Right lobe of liver (tissue), 6 donors: ENCODE results near the gene TAGLN2. TPM values are rescaled to one million over a fixed set of nuclear protein-coding genes. Genes with fewer than 3 reads are reported as not detected.

Experiments used
- ATAC-seq, 4 donors: fragments of 200-7000 bp; cut with Tn5 transposase; one replicate each; pipeline ENCODE4 v1.9.1; 2020; ENCODE audit warnings: mild to moderate bottlenecking in 4 of 4, moderate library complexity in 4 of 4
- DNase-seq, 3 donors: peaks; one replicate each; pipeline ENCODE4 v3.0.0-alpha.2; 2020
- H3K27ac ChIP-seq, 3 donors: fragments of 200-600 bp; one replicate each; pipeline ENCODE4 v1.8.0; 2022
- H3K27me3 ChIP-seq, 2 donors: fragments of 200-600 bp; one replicate each; pipeline ENCODE4 v1.8.0; 2022
- H3K36me3 ChIP-seq, 4 donors: fragments of 200-600 bp; sonication (generic) in 1 of 4; one replicate each; pipeline versions ENCODE4 v1.5.1 to v1.8.0; 2017 to 2022; ENCODE audit warnings: control low read depth in 1 of 4
- H3K4me1 ChIP-seq, 4 donors: fragments of 200-600 bp; sonication (generic) in 1 of 4; one replicate each; pipeline versions ENCODE4 v1.5.1 to v1.8.0; 2017 to 2022; ENCODE audit warnings: control low read depth in 1 of 4
- H3K4me3 ChIP-seq, 3 donors: fragments of 200-600 bp; one replicate each; pipeline ENCODE4 v1.8.0; 2022
- H3K9me3 ChIP-seq, 4 donors: fragments of 200-600 bp; sonication (generic) in 1 of 4; one replicate each; pipeline versions ENCODE4 v1.5.1 to v1.8.0; 2017 to 2022; ENCODE audit warnings: control low read depth in 1 of 4
- POLR2A ChIP-seq: fragments of 450-650 bp; IDR thresholded peaks from one replicate; pipeline ENCODE4 v1.6.1; 2017; ENCODE audit warnings: antibody characterized with exemption, mild to moderate bottlenecking
- WGBS: methylation state at CpG from one replicate; pipeline ENCODE4 v1.1.6; 2018; ENCODE audit warnings: low coverage, low lambda C conversion rate; ENCODE audit not compliant: insufficient coverage; ENCODE audit errors: missing lambda C conversion rate; 5-methylcytosine and 5-hydroxymethylcytosine counted together
- intact Hi-C, 2 donors: fragments of 100-400 bp; cut with DNase I; formaldehyde crosslinking; loops; one replicate each; pipeline versions ENCODE4 v1.11.2 to v1.14.1; 2022
- total RNA-seq, 6 experiments: library from RNA; depleted of rRNA in 2 of 6; stranded (reverse); fragments of >200 nt in 2 of 6; fragmentation: NEBNext Ultra II Directional in 3 of 6; extraction: Animal tissue kit (Norgen Biotek cat#: 25700) in 3 of 6; gene quantifications; one replicate each; pipeline versions ENCODE4 v1.1.0 to v1.2.4, GENCODE V29; 2016 to 2023
- TF ChIP-seq, protein P1 (sequence below), 4 donors: fragments of 200-600 bp in 3 of 4; fragments of 450-650 bp in 1 of 4; IDR thresholded peaks; one replicate each; pipeline versions ENCODE4 v1.5.1 to v1.8.0; 2016 to 2022; ENCODE audit warnings: antibody characterized with exemption in 4 of 4, mild to moderate bottlenecking in 2 of 4
- donor health status: DM: no; HTN: yes; CAD: no.
- donor health status: DM: no; HTN: no; CAD: no.
- donor health status: DM: no; HTN: no; CAD: no.
- donor health status: DM: no; HTN: yes; CAD: no.
- donor health status: DM: no; HTN: yes; CAD: no.

The TAGLN2 gene
- total RNA-seq, 6 experiments from 2014 or later = 53.2 to 200 (median 117) TPM

GRCh38 chr1:159931795-159932173 lies 6.5 kb upstream of the TAGLN2 start:
- Histone ChIP-seq H3K9me3 (no peaks in the 10 kb centered on the region), H3K27me3 (no peaks in the 10 kb centered on the region), H3K4me1 (peaks cover 0 to 7% (median 5%) of the 10 kb centered on the region in 4 donors), H3K4me3 (no peak overlapping the region), H3K27ac (no peak overlapping the region), H3K36me3 (peaks cover 0 to 18% (median 1%) of the 10 kb centered on the region in 4 donors)
- no peak for TF ChIP-seq POLR2A
- TF ChIP-seq, protein P1, sequence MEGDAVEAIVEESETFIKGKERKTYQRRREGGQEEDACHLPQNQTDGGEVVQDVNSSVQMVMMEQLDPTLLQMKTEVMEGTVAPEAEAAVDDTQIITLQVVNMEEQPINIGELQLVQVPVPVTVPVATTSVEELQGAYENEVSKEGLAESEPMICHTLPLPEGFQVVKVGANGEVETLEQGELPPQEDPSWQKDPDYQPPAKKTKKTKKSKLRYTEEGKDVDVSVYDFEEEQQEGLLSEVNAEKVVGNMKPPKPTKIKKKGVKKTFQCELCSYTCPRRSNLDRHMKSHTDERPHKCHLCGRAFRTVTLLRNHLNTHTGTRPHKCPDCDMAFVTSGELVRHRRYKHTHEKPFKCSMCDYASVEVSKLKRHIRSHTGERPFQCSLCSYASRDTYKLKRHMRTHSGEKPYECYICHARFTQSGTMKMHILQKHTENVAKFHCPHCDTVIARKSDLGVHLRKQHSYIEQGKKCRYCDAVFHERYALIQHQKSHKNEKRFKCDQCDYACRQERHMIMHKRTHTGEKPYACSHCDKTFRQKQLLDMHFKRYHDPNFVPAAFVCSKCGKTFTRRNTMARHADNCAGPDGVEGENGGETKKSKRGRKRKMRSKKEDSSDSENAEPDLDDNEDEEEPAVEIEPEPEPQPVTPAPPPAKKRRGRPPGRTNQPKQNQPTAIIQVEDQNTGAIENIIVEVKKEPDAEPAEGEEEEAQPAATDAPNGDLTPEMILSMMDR (IDR thresholded peaks at IDR 0.05) = no peak
- no CpG with 5 or more reads among the region's 3 CpGs for WGBS
- DNase-seq (no peak), ATAC-seq (no peak)
- intact Hi-C loops = loop anchor here in 1 of 2 donors (5.0 kb wide), 1 partner anchor 71 kb away; no protein-coding TSS in a partner anchor

GRCh38 chr1:159931101-159931794 lies 5.9 kb upstream of the TAGLN2 start:
- Histone ChIP-seq H3K4me1 (peaks cover 0 to 2% (median under 1%) of the 10 kb centered on the region in 4 donors), H3K9me3 (no peaks in the 10 kb centered on the region), H3K27me3 (no peaks in the 10 kb centered on the region), H3K4me3 (no peak overlapping the region), H3K36me3 (peaks cover 0 to 18% (median 1%) of the 10 kb centered on the region in 4 donors), H3K27ac (no peak overlapping the region)
- ATAC-seq (no peak), DNase-seq (no peak)
- intact Hi-C loops = loop anchor here in 1 of 2 donors (5.0 kb wide), 1 partner anchor 71 kb away; no protein-coding TSS in a partner anchor
- TF ChIP-seq POLR2A = no peak
- TF ChIP-seq, protein P1 (IDR thresholded peaks at IDR 0.05) = no peak
- WGBS = 81% methylated on average over 6 of the region's 13 CpGs

- DNase-seq = no peak
- no peak overlapping the region for H3K27ac ChIP-seq
- TF ChIP-seq, protein P1 (IDR thresholded peaks at IDR 0.05) = no peak
- no peak for TF ChIP-seq POLR2A
- peaks cover 0 to 4% (median 1%) of the 10 kb centered on the region in 4 donors for H3K4me1 ChIP-seq
- ATAC-seq = no peak
- 87% methylated on average over 5 of the region's 8 CpGs for WGBS
- no peak overlapping the region for H3K4me3 ChIP-seq
- H3K36me3 ChIP-seq = peaks cover 0 to 14% (median 1%) of the 10 kb centered on the region in 4 donors
- H3K9me3 ChIP-seq = no peaks in the 10 kb centered on the region
- intact Hi-C loops = loop anchor here in 1 of 2 donors (5.0 kb wide), 1 partner anchor 72 kb away; no protein-coding TSS in a partner anchor
- H3K27me3 ChIP-seq = no peaks in the 10 kb centered on the region
Measured at GRCh38 chr1:159930634-159931033, 5.3 kb upstream of the TAGLN2 start.

DNA sequence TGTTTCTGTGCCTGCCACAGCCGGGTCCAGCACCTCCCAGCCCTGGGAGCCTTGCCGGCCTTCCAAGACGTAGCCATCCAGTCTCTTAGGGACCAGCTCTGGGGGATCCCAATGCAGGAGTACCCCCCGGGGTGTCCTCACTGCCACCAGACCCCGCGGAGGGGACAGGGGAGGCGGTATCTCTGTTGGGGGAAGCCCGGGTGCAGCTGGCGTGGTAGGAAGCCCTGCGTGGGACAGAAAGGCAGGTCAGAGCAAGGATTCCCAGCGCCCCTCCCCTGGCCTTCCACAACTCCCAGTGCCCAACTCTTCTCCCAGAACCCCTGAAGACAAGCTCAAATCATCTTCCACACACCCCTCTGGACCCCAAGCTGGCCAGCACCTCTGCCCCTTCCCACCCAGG lies 4.9 kb upstream of the TAGLN2 start:
- TF ChIP-seq, protein P1 (IDR thresholded peaks at IDR 0.05) = no peak
- no peak for TF ChIP-seq POLR2A
- Histone ChIP-seq H3K9me3 (no peaks in the 10 kb centered on the region), H3K4me3 (no peak overlapping the region), H3K36me3 (peaks cover 0 to 12% (median 1%) of the 10 kb centered on the region in 4 donors), H3K27ac (no peak overlapping the region), H3K4me1 (peaks cover 0 to 5% (median 2%) of the 10 kb centered on the region in 4 donors), H3K27me3 (no peaks in the 10 kb centered on the region)
- no peak for ATAC-seq
- WGBS = no CpG with 5 or more reads among the region's 11 CpGs
- intact Hi-C loops = loop anchor here in 1 of 2 donors (5.0 kb wide), 1 partner anchor 72 kb away; no protein-coding TSS in a partner anchor
- no peak for DNase-seq
